NCI-H82 treated with DMSO at 0.1 percent for 48 hours (cell line): ENCODE measurements around the gene STAP1.
"Not testable (repeated sequence)": the region's sequence is repeated elsewhere in the genome, so short reads cannot be mapped to it uniquely, and the experiment has no call there.

ENCODE experiments used
- DNase-seq: peaks from one replicate; lab custom pipeline; 2025; ENCODE audit not compliant: unreplicated experiment; lab: John Stamatoyannopoulos, UW

STAP1 gene

GRCh38 chr4:67558493-67558892 lies at the start of gene STAP1:
STAP1 (plus strand) TSS chr4:67558727; CDS start chr4:67558810, 83 bp downstream.
- no peak for DNase-seq

DNA sequence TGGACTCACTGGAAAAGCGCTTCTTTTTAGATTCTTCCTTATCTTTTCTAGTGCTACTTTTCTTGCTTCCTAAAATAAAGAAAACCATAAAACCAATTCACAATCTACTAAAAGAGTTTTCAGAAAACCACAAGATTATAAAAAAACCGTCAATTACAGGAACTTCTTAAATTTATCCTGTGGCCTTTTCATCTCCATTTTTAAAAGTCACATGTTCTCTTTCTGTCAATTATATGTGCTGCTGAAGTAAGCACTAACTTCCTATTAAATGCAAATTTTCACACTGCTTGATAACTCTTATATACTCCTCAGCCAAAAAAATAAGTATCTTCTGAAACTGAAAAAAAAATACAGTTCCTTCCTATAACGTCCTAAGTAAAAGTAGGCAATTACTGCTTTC lies 46.0 kb upstream of the STAP1 start:
- no peak for DNase-seq

- no peak for DNase-seq
Observed at GRCh38 chr4:67520141-67520540, 38.4 kb upstream of the STAP1 start.

DNA sequence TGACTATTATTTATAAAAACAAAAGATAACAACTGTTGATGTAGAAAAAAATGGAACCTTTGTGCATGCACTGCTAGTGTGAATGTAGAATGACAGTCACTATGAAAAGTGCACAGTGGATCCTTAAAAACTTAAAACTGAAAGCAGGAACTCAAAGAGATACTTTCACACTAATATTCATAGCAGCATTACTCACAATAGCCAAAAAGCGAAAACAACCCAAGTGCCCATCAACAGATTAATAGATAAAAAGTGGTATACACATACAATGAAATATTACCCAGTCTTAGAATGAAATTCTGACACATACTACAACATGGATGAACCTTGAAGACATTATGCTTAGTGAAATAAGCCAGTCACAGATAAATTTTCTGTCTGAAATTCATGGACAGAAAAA lies 37.0 kb upstream of the STAP1 start:
- DNase-seq = no peak

- no peak for DNase-seq
Observed at GRCh38 chr4:67522230-67522629, 36.3 kb upstream of the STAP1 start.

DNA sequence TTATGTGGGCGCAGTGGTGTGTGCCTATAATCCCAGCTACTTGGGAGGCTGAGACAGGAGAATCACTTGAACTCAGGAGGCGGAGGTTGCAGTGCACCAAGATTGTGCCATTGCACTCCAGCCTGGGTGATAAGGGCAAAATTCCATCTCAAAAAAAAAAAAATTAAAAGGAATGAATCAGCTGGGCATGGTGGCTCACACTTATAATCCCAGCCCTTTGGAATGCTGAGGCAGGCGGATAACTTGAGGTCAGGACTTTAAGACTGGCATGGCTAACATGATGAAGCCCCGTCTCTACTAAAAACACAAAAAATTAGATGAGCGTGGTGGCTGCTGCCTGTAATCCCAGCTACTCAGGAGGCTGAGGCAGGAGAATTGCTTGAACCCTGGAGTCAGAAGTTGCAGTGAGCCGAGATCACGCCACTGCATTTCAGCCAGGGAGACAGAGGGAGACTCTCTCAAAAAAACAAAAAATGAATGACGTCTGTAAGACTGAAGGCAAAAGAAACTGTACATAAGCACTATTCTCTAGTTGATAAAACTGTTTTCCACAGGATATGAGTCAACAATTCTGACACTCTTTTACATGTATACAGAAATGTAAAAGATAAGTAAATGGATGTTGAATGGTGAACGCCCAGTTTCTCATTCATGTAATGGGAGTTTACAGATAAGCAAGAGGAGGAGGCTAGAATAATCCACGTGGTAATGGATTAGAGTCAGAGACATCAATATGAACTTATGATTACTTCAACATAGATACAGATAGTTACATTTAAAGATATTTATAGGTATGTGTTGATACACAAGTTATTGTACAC lies 35.5 kb upstream of the STAP1 start:
- DNase-seq = no peak

- DNase-seq = not testable (repeated sequence)
Observed at GRCh38 chr4:67524140-67524539, 34.4 kb upstream of the STAP1 start.

DNA sequence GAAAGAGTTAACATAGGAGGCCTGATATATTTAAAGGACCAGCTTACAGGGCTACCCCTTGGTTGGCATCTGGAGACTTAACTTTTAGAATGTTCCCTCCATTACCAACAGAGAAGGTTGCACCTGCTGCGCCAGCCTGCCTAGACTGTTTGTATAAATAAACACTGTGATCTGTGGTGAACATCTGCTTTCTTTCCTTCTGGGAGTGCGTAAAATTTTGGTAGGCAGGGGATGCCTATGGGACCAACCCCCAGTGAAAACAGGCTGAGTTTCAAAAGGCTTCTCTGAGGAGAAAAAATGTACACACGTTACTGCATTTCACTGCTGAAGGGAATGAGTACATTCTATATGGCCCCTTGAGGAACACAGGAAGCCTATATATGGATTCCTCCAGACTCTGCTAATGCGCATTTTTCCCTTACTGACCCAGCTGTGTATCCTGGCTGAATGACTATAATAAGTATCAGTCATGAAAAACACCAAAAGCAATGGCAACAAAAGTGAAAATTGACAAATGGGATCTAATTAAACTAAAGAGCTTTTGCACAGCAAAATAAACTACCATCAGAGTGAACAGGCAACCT lies 27.1 kb upstream of the STAP1 start:
- DNase-seq = no peak

GRCh38 chr4:67532397-67532796 lies 26.1 kb upstream of the STAP1 start:
- DNase-seq = not testable (repeated sequence)

GRCh38 chr4:67533112-67533511 lies 25.4 kb upstream of the STAP1 start:
- DNase-seq = no peak

- DNase-seq = no peak
Observed at GRCh38 chr4:67535280-67535840, 23.2 kb upstream of the STAP1 start.

- no peak for DNase-seq
Observed at GRCh38 chr4:67539830-67540229, 18.7 kb upstream of the STAP1 start.

DNA sequence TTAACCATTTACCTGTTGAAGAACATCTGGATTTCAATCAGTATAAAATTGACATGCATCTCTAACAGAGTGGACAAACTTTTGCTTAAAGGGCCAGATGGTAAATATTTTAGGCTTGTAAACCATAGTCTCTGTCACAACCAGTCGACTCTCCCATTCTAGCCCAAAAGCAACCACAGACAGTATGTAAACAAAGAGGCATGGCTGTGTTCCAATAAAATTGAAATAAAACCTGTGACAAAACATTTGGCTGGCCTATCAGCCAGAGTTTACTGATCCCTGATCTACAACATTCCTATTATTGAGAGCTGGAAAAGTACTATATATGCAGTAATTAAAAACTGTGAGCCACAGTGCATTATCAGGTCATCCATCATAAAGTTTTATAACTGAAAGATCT lies 16.5 kb upstream of the STAP1 start:
- no peak for DNase-seq

DNA sequence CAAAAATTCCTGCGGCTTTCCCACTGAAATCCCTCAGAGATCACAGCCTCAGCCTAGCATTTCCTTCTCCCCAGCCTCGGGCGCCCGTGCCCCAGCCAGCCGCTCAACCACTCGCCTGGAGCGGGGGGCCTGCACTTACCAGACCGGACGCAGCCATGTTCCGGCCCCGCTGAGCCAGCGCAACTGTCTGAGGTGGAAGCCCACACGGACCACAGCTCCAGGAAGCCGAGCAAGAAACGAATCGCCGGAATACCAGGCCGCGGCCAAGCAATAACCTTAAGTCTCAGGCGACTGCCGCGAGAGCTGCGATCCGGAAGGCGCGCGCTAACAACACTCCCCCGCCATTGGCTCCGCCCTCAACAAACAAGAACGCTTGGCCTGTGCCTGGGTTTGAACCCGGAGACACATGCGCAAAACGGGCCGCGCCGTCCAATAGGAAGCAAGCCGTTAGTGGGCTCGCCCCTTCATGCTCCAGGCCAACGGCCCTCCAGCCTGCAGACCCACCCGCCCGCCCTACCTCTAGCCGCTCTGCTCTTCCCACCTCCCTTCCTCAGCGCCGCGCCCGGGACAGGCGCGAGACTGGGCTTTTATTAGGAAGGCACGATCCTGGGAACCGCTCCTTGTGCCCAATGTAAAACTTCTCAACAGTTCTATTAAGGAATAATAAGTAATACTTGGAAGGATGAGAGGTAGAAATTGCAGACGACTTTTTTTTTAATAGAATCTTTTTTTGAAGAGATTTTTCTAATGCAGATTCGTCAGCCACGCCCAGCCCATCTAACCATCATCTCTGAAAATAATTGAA lies 13.1 kb upstream of the STAP1 start, which contains the start of gene CENPC:
TSS of gene CENPC (minus strand) at position 305 of the 805 bp plus-strand sequence. CDS start at position 157, 148 bp downstream.
- DNase-seq = peak; percentile 70

DNA sequence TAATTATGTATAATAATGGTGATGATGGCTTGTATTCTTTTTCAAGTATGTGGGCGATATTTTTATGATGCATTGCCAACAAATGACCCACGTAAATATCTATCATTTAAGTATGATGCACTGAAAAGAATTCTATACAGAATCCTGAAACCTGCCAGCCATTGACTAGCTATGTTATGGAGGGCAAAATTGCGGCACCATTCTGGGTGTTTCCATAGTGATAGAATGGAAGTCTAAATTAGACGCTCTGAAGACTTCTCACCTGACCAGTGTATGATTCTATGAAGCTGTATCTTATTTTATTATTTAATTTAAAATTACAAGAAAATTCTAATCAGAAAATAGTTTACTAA lies 12.5 kb upstream of the STAP1 start:
- DNase-seq = no peak

GRCh38 chr4:67546971-67547370 lies 11.6 kb upstream of the STAP1 start:
- DNase-seq = no peak

GRCh38 chr4:67549123-67549522 lies 9.4 kb upstream of the STAP1 start:
- DNase-seq = no peak

GRCh38 chr4:67550451-67550850 lies 8.1 kb upstream of the STAP1 start:
- DNase-seq = no peak

DNA sequence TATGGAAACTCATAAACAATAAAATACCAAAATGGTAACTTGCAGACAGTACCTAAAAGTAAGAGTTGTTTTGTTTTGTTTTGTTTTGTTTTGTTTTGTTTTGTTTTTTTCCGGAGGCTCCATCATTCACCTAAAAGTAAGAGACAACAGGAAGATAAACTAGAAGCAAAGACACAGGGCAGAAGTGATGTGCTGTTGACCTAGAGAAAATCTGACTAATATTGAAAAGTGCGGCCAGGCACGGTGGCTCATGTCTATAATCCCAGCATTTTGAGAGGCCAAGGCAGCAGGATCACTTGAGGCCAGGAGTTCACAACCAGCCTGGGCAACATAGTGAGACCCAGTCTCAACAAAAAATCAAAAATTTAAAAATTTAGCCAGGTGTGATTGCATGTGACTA lies 7.7 kb upstream of the STAP1 start:
- DNase-seq = no peak

- DNase-seq = not testable (repeated sequence)
Observed at GRCh38 chr4:67552146-67552792, 6.3 kb upstream of the STAP1 start.

DNA sequence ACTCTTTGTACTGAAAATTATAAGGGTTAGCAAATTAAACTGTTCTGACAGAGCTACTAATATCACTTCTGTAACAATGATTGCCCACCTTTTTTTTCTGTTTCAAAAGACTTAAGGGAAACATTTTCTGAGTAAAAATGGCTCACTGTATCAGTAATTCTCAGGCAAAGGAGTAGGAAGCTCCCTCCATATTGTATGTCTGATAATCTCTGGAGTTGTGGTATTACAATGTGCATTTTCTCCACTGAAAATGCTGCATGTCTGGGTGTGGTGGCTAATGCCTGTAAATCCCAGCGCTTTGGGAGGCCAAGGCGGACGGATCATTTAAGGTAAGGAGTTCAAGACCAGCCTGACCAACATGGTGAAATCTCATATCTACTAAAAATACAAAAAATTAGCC lies 4.4 kb upstream of the STAP1 start:
- DNase-seq = no peak
